Activated CD8-positive, alpha-beta memory T cell treated with anti-CD3 and anti-CD28 coated beads for 36 hours (primary cell): ENCODE results near the gene WNT7A. TPM values are rescaled to one million over a fixed set of nuclear protein-coding genes. Genes with fewer than 3 reads are reported as not detected.
"Not testable (repeated sequence)": the region's sequence is repeated elsewhere in the genome, so short reads cannot be mapped to it uniquely, and the experiment has no call there.

Experiments used
- CTCF ChIA-PET: fragments of 350-600 bp; sonication (Branson Sonifier 250); formaldehyde crosslinking; loops from one replicate; lab custom pipeline; 2021; ENCODE audit warnings: antibody characterized with exemption; lab: Charles Lee
- POLR2A ChIA-PET: fragments of 350-600 bp; sonication (Branson Sonifier 250); formaldehyde crosslinking; loops from one replicate; lab custom pipeline; 2021; ENCODE audit warnings: antibody characterized with exemption; lab: Charles Lee
- total RNA-seq, 2 experiments: library from RNA; stranded (reverse); gene quantifications; one replicate each; pipeline ENCODE4 v1.2.3, GENCODE V29; 2021

Gene WNT7A
- total RNA-seq, 2 experiments from 2014 or later, result 0.06 TPM; not detected in 1

DNA sequence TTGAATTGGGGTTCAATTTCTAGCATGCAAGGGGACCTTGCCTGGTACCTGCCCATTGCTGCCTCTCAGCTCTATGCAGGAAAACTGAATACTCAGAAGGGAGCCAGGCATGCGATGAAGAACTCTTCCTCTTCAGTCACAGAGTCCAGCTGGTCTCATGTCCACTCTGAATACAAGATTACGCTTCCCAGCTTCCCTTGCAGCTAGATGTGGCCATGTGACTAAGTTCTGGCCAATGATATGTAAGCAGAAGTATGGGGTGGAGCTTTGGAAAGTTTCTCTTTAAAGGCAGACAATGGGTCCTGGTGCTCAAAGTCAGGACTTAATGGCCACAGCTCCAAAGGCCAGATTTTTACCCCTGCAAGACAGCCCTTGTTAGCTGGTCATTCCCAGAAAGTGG lies 9.0 kb downstream of the WNT7A start:
- ChIA-PET POLR2A (no interaction called here), CTCF (no interaction called here)

DNA sequence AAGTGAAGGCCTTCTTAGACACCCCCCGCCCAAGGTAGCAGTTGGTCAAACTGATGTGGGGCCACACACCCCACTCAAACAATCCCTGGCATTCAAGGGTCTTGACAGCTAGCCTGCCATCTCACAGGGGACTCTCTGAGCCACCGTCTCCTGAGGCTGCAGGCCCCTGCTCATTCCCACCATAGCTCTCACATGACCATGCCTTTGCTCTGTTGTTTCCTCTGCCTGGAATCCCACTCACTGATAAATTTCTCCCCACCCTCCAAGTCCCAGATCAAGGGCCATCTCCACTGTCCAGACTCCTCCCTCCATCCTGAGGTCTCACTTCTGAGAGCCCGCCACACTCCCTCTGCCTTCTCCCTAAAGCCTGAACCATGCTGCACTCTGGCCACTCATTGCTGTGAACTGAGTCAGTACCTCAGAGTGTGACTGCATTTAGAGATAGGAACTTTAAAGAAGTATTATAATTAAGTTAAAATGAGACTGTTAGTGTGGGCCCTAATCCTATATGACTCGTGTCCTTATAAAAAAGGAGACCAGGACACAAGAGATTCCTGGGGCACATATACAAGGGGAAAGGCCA lies 10.0 kb downstream of the WNT7A start:
- CTCF ChIA-PET, result no interaction called here

DNA sequence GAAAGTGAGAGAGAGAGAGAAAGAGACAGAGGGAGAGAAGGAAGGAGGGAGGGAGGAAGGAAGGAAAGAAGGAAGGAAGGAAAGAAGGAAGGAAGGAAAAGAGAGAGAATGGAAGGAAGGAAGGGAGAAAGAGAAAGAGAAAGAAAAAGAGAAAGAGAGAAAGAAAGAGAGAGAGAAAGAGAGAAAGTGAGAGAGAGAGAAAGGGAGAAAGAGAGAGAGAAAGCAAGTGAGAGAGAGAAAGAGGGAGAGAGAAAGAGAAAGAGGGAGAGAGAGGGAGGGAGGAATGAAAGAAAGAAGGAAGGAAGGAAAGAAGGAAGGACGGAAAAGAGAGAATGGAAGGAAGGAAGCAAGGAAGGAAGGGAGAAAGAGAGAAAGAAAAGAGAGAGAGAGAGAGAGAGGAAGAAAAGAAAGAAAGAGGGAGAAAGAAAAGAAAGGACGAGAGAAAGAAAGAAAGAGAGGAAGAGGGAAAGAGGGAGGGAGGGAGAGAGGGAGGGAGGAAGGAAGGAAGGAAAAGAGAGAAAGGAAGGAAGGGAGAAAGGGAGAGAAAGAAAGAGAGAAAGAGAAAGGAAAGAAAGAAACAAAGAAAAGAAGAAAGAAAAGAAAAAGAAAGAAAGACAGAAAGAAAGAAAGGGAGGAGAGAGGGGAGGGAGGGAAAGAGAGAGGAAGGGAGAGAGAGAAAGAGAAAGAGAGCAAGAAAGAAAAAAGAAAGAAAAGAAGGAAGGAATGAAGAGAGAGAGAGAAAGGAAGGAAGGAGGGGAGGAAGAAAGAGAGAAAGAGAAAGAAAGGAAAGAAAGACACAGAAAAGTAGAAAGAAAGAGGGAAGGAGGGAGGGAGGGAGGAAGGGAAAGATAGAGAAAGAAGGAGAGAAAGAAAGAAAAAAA lies 10.8 kb downstream of the WNT7A start:
- POLR2A ChIA-PET, result no interaction called here
- CTCF ChIA-PET, result no interaction called here

More for the DNA sequence above, 10.0 kb downstream of the WNT7A start:
- POLR2A ChIA-PET, result no interaction called here

DNA sequence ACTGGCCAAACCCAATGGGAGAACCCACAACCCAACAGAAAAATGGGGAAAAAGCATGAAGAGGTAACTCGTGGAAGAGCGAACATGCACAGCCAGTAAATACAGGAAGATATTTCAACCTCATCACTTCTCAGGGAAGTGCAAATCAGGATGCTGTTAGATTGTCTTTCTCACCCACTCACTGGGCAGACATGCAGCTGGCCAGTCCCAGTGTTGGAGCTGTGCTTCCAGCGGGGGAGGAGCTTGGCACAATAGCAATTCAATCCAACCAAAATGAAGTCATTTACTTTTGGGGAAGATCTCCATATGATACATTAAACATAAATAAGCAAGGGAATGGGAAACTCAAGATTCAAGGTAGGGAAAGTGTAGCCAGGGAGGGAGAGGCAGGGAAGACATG lies 12.1 kb downstream of the WNT7A start:
- POLR2A ChIA-PET, result no interaction called here
- CTCF ChIA-PET, result no interaction called here

DNA sequence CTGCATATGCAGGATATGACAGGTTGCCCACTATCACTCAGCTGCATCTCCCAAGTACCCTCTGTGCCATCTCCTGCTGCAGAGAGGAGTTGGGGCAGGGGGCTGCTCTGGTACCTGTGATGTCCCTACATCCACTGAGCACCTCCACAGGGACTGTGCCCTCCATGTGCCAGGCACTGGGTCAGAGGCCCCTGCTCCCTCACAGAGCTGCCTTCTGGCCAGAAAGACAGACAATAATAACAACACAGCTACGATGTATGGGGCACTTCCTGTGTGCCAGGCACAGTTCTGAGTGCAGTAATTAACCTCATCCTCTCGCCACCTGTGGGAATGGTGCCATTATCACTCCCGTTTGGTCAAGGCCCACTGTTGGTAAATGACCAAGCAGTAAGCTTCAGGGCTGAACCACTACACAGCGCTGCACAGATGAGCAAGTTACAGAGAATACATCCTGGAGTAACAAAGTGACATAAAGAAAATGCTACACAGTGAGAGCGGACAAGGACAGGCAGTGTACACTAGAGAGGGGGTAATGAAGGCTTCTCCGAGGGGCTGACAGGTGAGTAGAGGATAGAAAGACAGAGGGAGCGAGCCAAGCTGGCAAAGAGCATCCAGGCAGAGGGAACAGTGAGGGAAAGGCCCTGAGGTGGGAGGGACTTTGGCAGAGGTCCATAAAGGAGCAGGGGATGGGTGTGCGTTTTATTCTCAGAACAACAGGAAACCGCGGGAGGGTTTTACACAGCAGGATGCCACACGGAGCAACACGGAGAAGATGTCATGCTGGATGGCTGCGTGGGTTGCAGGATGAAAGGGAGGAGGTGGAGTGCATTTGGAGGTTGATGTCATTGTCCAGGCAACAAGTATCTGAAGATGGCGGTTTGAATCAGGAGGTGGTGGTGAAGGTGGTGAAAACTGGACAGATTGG lies 13.6 kb downstream of the WNT7A start:
- ChIA-PET CTCF (interaction anchor here (0.6 to 2.7 kb wide), 4 partner anchors 15 to 212 kb away, joined by 3 to 10 read pairs (median 3); partner anchors contain the start of gene WNT7A), POLR2A (no interaction called here)

DNA sequence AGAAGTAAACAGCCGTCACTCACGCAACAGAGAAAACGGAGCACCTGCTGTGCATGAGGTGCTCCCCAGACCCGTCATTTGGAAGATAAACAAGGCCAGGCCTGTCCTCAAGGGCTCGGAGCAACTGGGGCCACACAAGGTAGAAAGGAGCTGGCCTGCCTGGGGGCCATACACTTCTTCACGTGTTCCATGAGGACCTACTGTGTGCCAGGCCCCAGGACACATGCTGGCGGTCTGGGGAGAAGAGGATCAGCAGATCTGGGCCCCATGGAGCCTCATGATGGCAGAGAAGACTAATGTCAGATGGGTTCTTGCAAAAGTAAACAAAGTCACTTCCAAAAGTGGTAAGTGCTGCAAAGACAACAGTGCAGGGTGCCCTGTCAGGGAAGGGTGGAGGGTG lies 14.3 kb downstream of the WNT7A start:
- CTCF ChIA-PET, result interaction anchor here (0.6 to 2.7 kb wide), 4 partner anchors 15 to 212 kb away, joined by 3 to 10 read pairs (median 3); partner anchors contain the start of gene WNT7A
- POLR2A ChIA-PET, result no interaction called here

DNA sequence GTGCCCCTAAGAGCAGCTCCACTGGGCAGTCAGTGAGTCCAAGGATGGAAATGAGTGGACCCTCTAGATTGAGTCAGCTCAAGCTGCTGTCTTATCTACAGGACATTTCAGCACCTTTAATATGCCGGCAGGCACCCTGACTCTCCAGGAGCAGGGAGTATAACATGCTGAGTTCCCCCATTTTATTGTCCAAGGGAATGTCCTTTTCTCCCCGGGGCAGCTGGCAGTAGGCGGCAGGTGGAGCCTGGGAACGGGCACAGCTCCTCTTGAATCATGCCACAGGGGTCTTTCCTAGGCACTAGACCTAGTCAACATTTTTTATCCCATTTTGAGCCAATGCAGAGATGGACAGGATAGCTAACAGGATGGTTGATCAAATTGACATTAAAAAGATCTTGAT lies 14.8 kb downstream of the WNT7A start:
- ChIA-PET POLR2A (no interaction called here), CTCF (interaction anchor here (2.7 kb wide), 1 partner anchor 16 kb away, joined by 10 read pairs; the partner anchor contains the start of gene WNT7A)

DNA sequence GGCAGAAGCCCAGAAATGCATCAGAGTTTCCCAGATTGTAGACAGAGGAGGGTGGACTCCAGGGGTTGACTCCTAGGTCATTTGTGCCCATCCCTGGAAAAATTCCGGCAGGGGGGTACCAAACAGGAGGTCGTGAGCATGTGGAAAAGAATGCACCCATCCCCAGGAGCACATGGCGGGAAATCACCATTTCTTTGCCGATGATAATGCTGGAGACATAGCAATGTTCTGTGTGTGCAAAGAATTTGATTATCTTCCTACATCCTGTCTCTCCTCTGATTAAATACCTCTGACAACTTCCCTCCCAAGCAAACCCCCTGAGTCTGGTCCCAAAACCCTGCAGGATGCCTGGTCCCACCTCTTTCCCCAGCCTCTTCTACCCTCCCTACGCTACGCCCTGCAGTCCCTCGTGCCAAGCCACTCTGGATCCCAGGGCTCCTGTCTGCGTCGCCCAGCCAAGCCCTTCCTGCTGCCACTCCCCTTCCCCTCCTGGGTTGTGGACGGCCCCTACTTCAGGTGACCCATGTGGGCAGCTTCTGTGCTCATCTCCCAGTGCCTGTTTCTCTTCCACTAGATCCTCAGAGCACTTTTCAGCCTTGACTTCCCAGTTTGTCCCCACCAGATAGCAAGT lies 15.8 kb downstream of the WNT7A start:
- CTCF ChIA-PET, result interaction anchor here (1.2 kb wide), 1 partner anchor 16 kb away, joined by 3 read pairs; the partner anchor contains the start of gene WNT7A
- POLR2A ChIA-PET, result no interaction called here

DNA sequence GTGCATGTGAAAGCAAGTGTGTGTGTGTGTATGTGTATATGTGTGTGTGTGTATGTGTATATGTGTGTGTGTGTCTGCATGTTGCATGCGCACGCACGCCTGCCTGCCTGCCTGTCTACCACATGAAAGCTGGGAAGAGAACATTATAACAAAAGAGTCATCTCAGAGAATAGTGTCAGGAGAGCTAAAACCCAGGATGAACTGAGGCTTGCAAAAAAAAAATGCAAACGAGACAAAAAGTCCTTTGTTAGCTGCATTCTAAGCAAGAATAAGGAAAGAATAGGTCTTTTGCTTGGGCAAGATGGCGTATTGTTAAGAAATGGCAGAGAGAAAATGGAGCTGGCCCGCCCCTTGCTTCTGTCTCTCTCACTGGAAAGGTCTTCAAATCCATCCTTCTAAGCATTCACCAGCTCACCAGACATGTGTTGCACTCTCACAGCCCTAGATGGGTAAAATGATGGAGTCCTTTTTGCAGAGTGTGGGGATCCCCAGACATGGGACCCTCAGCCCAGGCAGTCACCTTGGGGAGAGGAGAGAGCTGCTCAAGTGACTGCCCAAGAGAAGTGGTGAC lies 16.4 kb downstream of the WNT7A start:
- ChIA-PET CTCF (interaction anchor here (1.2 kb wide), 1 partner anchor 17 kb away, joined by 3 read pairs; the partner anchor contains the start of gene WNT7A), POLR2A (no interaction called here)

DNA sequence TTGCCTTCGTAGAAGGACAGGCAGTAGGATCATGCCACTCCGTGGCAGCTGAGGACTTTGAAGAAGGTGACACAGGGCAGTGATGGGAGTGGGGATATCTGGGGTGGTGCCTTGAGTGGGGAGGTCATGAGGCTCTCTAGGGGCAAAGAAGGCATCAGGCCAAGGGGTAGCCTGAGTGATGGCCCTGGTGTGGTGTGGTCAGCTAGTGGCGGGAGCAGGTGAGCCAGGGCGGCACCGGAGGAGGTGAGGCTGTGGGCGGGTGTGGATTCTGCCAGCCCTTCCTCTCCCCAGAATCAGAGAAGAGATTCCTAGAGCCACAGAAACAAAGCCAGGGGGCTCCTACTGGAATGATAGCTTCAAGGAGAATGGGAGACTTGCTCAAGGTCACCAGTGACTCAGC lies 18.4 kb downstream of the WNT7A start:
- CTCF ChIA-PET, result interaction anchor here (1.5 kb wide), 1 partner anchor 35 kb away, joined by 3 read pairs; no protein-coding TSS in a partner anchor
- POLR2A ChIA-PET, result no interaction called here

DNA sequence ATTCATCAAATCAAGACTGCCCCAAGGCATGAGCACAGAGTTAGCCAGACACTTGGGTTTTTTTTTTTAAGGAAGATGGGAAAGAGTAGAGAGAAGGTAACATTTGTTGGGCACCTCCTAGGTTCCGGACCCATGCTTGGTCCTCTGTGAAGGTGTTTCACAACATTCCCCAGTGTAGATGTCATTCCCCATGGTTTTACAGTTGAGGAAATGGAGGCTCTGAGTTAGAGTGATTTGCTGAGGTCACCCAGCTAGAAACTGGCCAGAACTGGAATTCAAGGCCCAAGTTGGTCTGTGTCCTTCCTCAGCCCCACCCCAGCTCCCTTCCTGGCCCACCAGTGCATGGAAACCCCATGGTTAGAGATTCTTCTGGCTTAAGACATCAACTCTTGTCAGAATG lies 19.9 kb downstream of the WNT7A start:
- POLR2A ChIA-PET, result no interaction called here
- CTCF ChIA-PET, result interaction anchor here (1.5 kb wide), 1 partner anchor 36 kb away, joined by 3 read pairs; no protein-coding TSS in a partner anchor

DNA sequence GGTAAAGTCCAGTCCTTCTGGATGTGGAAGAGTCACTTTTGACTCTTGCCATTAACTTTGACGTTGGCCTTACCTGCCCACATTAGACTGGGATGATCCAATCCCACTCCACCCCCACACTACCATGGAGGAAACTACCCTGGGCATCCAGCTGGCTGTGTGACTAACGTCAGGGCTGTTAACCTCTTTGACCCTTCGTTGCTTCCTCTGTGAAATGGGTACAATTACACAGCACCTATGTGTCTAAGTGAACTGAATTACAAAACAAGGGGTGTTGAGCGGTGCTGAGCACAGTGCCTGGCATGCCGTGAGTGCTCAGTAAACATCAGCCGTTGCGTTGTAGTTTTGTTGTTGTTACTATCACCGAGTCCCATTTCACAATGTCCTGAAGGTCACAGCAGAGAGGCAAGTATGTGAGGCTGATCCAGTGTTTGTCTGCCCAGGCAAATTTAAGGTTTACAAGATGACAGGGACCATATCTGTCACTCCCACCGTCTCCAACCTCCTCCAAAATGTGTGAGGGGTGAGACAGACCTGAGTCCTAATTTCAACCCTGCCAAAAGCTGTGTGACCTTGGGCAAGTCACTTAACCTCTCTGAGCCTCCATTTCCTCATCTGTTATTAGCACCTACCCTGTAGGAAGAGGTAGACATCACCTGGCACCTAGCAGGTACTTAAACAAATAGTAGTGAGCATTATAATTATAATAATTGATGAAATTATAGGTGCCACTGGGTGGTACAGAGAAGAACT lies 20.9 kb downstream of the WNT7A start:
- POLR2A ChIA-PET, result no interaction called here
- CTCF ChIA-PET, result no interaction called here

DNA sequence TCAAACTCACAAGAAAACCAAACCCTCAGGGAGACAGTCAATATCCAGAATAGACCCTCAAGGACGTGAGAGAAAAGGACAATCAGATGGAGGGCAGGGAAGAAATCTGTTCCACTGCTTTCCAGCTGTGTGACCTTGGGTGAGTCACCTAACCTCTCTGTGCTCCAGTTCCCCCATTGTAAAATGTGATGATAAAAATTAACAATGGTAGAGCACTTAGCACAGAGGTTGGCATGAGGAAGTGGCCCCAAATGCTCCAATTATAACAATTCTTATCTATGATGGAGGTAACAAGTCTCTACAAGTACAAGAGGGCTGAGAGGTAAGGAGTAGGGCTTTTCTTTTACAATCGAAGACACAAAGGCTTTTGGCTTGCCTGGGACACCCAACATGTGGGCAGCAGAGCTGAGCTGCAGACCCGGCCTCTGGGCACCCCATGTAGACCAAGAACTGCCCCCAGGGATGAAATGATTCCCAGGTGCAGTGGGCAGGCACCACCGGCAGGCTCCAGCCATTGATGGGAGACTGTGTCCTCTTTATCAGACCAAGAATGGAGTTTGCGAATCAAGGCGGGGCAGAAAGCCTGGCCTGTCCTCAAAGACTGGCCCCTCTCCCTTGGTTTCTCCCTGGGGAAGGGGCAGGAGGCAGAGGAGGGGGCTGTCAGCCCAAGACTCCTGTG lies 22.0 kb downstream of the WNT7A start:
- ChIA-PET CTCF (no interaction called here), POLR2A (interaction anchor here (0.5 kb wide), 1 partner anchor 1138 kb away, joined by 3 read pairs; no protein-coding TSS in a partner anchor)

DNA sequence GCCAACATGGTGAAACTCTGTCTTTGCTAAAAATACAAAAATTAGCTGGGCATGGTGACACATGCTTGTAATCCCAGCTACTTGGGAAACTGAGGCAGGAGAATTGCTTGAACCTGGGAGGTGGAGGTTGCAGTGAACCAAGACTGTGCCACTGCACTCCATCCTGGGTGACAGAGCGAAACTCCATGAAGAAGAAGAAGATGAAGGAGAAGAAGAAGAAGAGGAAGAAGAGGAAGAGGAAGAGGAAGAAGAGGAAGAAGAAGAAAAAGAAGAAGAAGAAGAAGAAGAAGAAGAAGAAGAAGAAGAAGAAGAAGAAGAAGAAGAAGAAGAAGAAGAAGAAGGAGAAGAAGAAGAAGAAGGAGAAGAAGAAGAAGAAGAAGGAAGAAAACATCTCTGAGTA lies 23.2 kb downstream of the WNT7A start:
- CTCF ChIA-PET, result not testable (repeated sequence)

DNA sequence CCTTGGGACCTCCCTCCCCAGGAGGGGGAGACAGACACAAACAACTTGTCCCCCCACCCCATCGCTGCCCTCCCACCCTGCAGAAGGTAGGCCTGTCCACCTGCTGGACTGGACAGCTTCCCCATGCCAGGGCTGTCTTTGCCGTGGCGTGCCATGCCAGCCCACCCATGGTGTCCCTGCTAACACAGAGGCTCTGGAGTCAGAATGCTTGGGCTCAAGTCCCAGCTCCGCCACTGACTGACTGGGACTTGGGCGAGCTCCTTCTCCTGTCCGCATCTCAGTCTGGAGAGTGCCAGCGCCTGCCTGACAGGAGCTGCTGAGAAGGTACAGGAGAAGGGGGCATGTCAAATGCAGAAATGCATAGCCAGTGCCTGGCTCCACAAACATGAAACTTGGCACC lies 23.9 kb downstream of the WNT7A start:
- POLR2A ChIA-PET, result no interaction called here

More for the DNA sequence above, 23.2 kb downstream of the WNT7A start:
- POLR2A ChIA-PET, result not testable (repeated sequence)

DNA sequence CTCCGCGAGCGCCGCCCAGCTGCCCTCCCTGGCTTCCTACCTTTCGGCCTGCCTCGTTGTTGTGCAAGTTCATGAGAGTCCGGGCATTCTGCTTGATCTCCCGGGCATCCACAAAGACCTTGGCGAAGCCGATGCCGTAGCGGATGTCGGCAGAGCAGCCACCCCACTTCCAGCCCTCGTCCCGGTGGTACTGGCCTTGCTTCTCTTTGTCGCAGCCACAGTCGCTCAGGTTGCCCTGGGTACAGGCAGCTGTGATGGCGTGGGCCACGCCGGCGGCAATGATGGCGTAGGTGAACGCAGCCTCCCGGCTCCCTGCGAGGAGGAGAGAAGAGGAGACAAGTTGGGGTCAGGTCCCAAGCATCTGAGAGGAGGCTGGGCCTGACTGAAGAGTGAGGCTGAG lies 25.4 kb downstream of the WNT7A start:
- CTCF ChIA-PET, result interaction anchor here (1.8 kb wide), 1 partner anchor 31 kb away, joined by 4 read pairs; no protein-coding TSS in a partner anchor
- POLR2A ChIA-PET, result no interaction called here

More for the DNA sequence above, 23.9 kb downstream of the WNT7A start:
- CTCF ChIA-PET, result no interaction called here

DNA sequence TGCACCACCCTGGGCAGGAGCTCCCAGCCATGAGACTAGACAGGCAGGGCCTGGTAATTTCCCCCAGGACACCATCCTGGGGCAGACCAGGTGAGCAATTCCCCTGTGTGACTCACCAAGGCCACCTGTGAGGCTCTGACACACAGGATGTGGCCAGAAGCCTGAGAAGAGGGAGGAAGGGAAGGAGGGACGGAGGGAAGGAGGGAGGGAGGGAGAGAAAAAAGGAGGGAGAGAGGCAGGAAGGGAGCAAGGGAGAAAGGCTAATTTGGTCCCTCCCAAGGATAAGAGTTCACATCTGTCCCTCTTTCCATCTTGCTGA lies 25.9 kb downstream of the WNT7A start:
- ChIA-PET CTCF (interaction anchor here (1.8 kb wide), 1 partner anchor 31 kb away, joined by 4 read pairs; no protein-coding TSS in a partner anchor), POLR2A (no interaction called here)
